ENCODE results near the gene EXOSC10.

DNA sequence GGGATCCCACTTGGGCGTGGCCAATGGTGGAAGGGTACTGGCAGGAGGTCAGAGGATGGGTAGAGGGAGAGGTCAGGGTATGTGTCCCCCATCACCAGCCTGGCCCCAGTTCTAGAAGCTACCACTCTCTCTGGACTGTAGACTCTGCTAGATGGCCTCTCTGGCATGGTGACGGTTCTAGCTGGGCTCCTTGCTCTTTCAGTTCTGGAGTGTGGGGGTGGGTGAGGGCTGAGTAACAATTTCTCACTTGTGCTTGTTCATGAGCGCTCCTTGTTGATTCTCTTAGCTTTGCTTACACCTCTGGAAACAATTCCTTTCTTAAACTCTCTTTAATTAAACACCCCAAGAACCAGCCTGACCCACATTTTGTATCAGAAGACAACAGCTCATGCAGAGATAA lies 25.3 kb upstream of the EXOSC10 start:
- TF ChIP-seq POLR2A (IDR thresholded peaks at IDR 0.05) = no peak
- TF ChIP-seq, protein P1, sequence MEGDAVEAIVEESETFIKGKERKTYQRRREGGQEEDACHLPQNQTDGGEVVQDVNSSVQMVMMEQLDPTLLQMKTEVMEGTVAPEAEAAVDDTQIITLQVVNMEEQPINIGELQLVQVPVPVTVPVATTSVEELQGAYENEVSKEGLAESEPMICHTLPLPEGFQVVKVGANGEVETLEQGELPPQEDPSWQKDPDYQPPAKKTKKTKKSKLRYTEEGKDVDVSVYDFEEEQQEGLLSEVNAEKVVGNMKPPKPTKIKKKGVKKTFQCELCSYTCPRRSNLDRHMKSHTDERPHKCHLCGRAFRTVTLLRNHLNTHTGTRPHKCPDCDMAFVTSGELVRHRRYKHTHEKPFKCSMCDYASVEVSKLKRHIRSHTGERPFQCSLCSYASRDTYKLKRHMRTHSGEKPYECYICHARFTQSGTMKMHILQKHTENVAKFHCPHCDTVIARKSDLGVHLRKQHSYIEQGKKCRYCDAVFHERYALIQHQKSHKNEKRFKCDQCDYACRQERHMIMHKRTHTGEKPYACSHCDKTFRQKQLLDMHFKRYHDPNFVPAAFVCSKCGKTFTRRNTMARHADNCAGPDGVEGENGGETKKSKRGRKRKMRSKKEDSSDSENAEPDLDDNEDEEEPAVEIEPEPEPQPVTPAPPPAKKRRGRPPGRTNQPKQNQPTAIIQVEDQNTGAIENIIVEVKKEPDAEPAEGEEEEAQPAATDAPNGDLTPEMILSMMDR (IDR thresholded peaks at IDR 0.05) = no peak
